Fibroblast of the aortic adventitia (primary cell): ENCODE results near the gene SIVA1. TPM values are rescaled to one million over a fixed set of nuclear protein-coding genes. Genes with fewer than 3 reads are reported as not detected.
A peak's percentile ranks its signal among the peaks of the same experiment; 100 is the strongest.

Experiments used
- DNase-seq: peaks from one replicate; pipeline ENCODE4 v3.0.0-alpha.2; 2010; ENCODE audit warnings: low read depth
- H3K4me3 ChIP-seq: 2 replicates; pipeline ENCODE4 v1.5.1; 2011; ENCODE audit warnings: low read depth, mild to moderate bottlenecking, control low read depth, low read length, moderate library complexity
- CTCF ChIP-seq: IDR thresholded peaks from 2 replicates; pipeline ENCODE4 v1.5.1; 2011; ENCODE audit warnings: mild to moderate bottlenecking, low read length, control low read depth, inconsistent platforms; ENCODE audit not compliant: insufficient read depth
- total RNA-seq: library from RNA; depleted of rRNA; stranded (reverse); fragments of >200 nt; gene quantifications from 2 replicates; pipeline ENCODE4 v1.2.3, GENCODE V29; 2012; ENCODE audit warnings: low replicate concordance

SIVA1 gene
- total RNA-seq, 1 donor: 87.3 TPM

GRCh38 chr14:104741108-104741802 is 11.7 kb upstream of the SIVA1 start:
- DNase-seq: no peak
- H3K4me3 ChIP-seq: no peak overlapping the region
- no peak for TF ChIP-seq CTCF

- no peak for TF ChIP-seq CTCF
- DNase-seq: no peak
- H3K4me3 ChIP-seq: no peak overlapping the region
Observed at GRCh38 chr14:104741803-104742251, 11.1 kb upstream of the SIVA1 start.

- no peak overlapping the region for H3K4me3 ChIP-seq
- TF ChIP-seq CTCF: no peak
- DNase-seq: no peak
Observed at GRCh38 chr14:104742586-104743455, 10.1 kb upstream of the SIVA1 start.

- peak; percentile 28 for DNase-seq
- no peak overlapping the region for H3K4me3 ChIP-seq
- TF ChIP-seq CTCF: no peak
Observed at GRCh38 chr14:104743461-104744380, 9.2 kb upstream of the SIVA1 start.

- H3K4me3 ChIP-seq: no peak overlapping the region
- TF ChIP-seq CTCF: no peak
- no peak for DNase-seq
Observed at GRCh38 chr14:104744484-104744883, 8.5 kb upstream of the SIVA1 start.

- TF ChIP-seq CTCF: no peak
- no peak for DNase-seq
- no peak overlapping the region for H3K4me3 ChIP-seq
Observed at GRCh38 chr14:104745431-104745830, 7.5 kb upstream of the SIVA1 start.
